RWPE2 (cell line): ENCODE measurements around the gene BID.

Experiments
- ATAC-seq: fragments of 200-7000 bp; cut with Tn5 transposase; 3 replicates; pipeline ENCODE4 v1.9.1; 2021; ENCODE audit warnings: low read depth
- DNase-seq: peaks from one replicate; pipeline ENCODE4 v3.0.0-alpha.2; 2020; ENCODE audit warnings: low spot score
- H3K27ac ChIP-seq: fragments of 450-650 bp; 2 replicates; pipeline ENCODE4 v1.5.1; 2017; ENCODE audit warnings: mild to moderate bottlenecking; ENCODE audit not compliant: poor library complexity, severe bottlenecking
- H3K27me3 ChIP-seq: fragments of 250-450 bp; sonication (Bioruptor Pico); 2 replicates; pipeline ENCODE4 v1.5.1; 2021; ENCODE audit warnings: mild to moderate bottlenecking, moderate library complexity; ENCODE audit not compliant: insufficient read depth, poor library complexity, severe bottlenecking
- H3K36me3 ChIP-seq: fragments of 250-450 bp; sonication (Bioruptor Pico); 2 replicates; pipeline ENCODE4 v1.5.1; 2020; ENCODE audit warnings: low read depth, mild to moderate bottlenecking, moderate library complexity
- H3K4me1 ChIP-seq: fragments of 250-450 bp; sonication (Bioruptor Pico); 2 replicates; pipeline ENCODE4 v1.5.1; 2021; ENCODE audit warnings: mild to moderate bottlenecking, moderate library complexity; ENCODE audit not compliant: insufficient read depth, poor library complexity, severe bottlenecking
- H3K4me3 ChIP-seq: fragments of 250-450 bp; sonication (Bioruptor Pico); 2 replicates; pipeline ENCODE4 v1.5.1; 2021; ENCODE audit warnings: mild to moderate bottlenecking, moderate library complexity; ENCODE audit not compliant: severe bottlenecking
- H3K9me3 ChIP-seq: fragments of 250-450 bp; sonication (Bioruptor Pico); 2 replicates; pipeline ENCODE4 v1.5.1; 2021; ENCODE audit warnings: mild to moderate bottlenecking, moderate library complexity; ENCODE audit not compliant: severe bottlenecking
- CTCF ChIP-seq: fragments of 450-650 bp; IDR thresholded peaks from one replicate; pipeline ENCODE4 v1.5.1; 2017; ENCODE audit warnings: mild to moderate bottlenecking, moderate library complexity; ENCODE audit not compliant: poor library complexity, severe bottlenecking

The BID gene

GRCh38 chr22:17785185-17786184, 11.2 kb upstream of the BID start:
- peaks cover 4% of the 10 kb centered on the region; the same call in 1 of the 2 replicates for H3K36me3 ChIP-seq
- H3K4me3 ChIP-seq = no peak overlapping the region
- no peak for DNase-seq
- peak; percentile 60 for TF ChIP-seq CTCF
- H3K27me3 ChIP-seq = no peaks in the 10 kb centered on the region
- ATAC-seq = no peak
- H3K4me1 ChIP-seq = no peaks in the 10 kb centered on the region
- H3K9me3 ChIP-seq = no peaks in the 10 kb centered on the region
- peak overlapping the region; percentile 21 for H3K27ac ChIP-seq

GRCh38 chr22:17784776-17785175, 10.5 kb upstream of the BID start:
- no peaks in the 10 kb centered on the region for H3K9me3 ChIP-seq
- ATAC-seq (no peak), DNase-seq (no peak)
- peaks cover under 1% of the 10 kb centered on the region; the same call in 1 of the 2 replicates for H3K36me3 ChIP-seq
- TF ChIP-seq CTCF = no peak
- H3K27me3 ChIP-seq = no peaks in the 10 kb centered on the region
- no peaks in the 10 kb centered on the region for H3K4me1 ChIP-seq
- no peak overlapping the region for H3K27ac ChIP-seq
- H3K4me3 ChIP-seq = no peak overlapping the region

GRCh38 chr22:17783773-17784480, 9.7 kb upstream of the BID start:
- Histone ChIP-seq H3K36me3 (no peaks in the 10 kb centered on the region), H3K27ac (no peak overlapping the region), H3K4me3 (no peak overlapping the region), H3K27me3 (no peaks in the 10 kb centered on the region), H3K4me1 (no peaks in the 10 kb centered on the region), H3K9me3 (no peaks in the 10 kb centered on the region)
- TF ChIP-seq CTCF = no peak
- DNase-seq = no peak
- ATAC-seq = no peak

GRCh38 chr22:17783312-17783711, 9.0 kb upstream of the BID start:
- H3K36me3 ChIP-seq = no peaks in the 10 kb centered on the region
- H3K4me3 ChIP-seq = no peak overlapping the region
- no peak for DNase-seq
- H3K4me1 ChIP-seq = no peaks in the 10 kb centered on the region
- no peaks in the 10 kb centered on the region for H3K9me3 ChIP-seq
- ATAC-seq = no peak
- no peak for TF ChIP-seq CTCF
- no peak overlapping the region for H3K27ac ChIP-seq
- no peaks in the 10 kb centered on the region for H3K27me3 ChIP-seq
